ENCODE measurements around the gene TARP.

TARP gene

GRCh38 chr7:38211940-38212339, 61.5 kb downstream of the TARP start:
- DNase-seq, result no peak

- DNase-seq, result no peak
Measured at GRCh38 chr7:38211486-38211885, 62.0 kb downstream of the TARP start.

All from activated CD4-positive, alpha-beta T cell treated with anti-CD3 and anti-CD28 coated beads, Interleukin-2, amount 50 U/mL, for 1 hour (primary cell).